OCI-LY7 (cell line): ENCODE results near the gene CADM4.

Source experiments
- EZH2phosphoT487 ChIP-seq: fragments of 200-600 bp; sonication (generic); IDR thresholded peaks from 2 replicates; pipeline ENCODE4 v1.6.1; 2018; ENCODE audit warnings: low read depth, borderline replicate concordance, mild to moderate bottlenecking, mixed run types, antibody characterized with exemption, low read length, moderate library complexity, mixed read lengths
- TF ChIP-seq, protein P1 (sequence below): fragments of 200-600 bp; sonication (generic); conservative IDR thresholded peaks from 2 replicates; pipeline ENCODE4 v1.5.1; 2014; ENCODE audit warnings: mild to moderate bottlenecking, antibody characterized with exemption, low read length, moderate library complexity, mixed read lengths

DNA sequence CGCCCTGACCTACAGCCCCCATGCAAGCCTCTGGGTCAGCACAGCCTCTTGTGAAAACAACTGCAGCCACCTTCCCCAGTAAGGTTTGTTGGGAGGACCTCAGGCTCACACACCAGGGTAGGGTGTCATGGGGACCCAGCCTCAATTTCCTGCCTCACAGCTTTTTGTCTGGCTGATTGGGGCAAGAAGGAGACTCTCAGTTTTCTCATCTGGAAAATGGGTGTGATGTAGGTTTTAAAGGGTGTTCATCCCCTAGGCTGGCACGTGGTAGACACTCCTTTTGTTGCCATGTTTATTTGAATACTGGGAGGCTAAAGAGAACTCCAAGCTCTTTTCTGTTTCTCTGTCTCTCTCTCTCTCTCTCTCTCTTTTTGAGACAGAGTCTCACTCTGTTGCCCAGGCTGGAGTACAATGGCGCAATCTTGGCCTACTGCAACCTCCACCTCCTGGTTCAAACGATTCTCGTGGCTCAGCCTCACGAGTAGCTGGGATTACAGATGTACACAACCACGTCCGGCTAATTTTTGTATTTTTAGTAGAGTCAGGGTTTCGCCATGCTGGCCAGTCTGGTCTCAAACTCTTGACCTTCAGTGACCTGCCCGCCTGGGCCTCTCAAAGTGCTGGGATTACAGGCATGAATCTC is 48.5 kb upstream of the CADM4 start:
- TF ChIP-seq, protein P1, sequence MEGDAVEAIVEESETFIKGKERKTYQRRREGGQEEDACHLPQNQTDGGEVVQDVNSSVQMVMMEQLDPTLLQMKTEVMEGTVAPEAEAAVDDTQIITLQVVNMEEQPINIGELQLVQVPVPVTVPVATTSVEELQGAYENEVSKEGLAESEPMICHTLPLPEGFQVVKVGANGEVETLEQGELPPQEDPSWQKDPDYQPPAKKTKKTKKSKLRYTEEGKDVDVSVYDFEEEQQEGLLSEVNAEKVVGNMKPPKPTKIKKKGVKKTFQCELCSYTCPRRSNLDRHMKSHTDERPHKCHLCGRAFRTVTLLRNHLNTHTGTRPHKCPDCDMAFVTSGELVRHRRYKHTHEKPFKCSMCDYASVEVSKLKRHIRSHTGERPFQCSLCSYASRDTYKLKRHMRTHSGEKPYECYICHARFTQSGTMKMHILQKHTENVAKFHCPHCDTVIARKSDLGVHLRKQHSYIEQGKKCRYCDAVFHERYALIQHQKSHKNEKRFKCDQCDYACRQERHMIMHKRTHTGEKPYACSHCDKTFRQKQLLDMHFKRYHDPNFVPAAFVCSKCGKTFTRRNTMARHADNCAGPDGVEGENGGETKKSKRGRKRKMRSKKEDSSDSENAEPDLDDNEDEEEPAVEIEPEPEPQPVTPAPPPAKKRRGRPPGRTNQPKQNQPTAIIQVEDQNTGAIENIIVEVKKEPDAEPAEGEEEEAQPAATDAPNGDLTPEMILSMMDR, result no peak
- no peak for TF ChIP-seq EZH2phosphoT487
